Measurements from ENCODE around the gene ACACB.

Gene ACACB

GRCh38 chr12:109271418-109271817 is 155.0 kb downstream of the ACACB start:
- TF ChIP-seq POLR2AphosphoS5 (IDR thresholded peaks at IDR 0.05; ENCODE audit: borderline replicate concordance, low read depth, low read length) (no peak), EZH2 (IDR thresholded peaks at IDR 0.05) (no peak), FOXP2 (optimal IDR thresholded peaks at IDR 0.05; ENCODE audit: control extremely low read depth, extremely low read length, insufficient read depth) (no peak)
- no peak overlapping the region for H3K9ac ChIP-seq (ENCODE audit: insufficient read length)
- no peak overlapping the region for H3K27ac ChIP-seq
- H3K36me3 ChIP-seq (ENCODE audit: insufficient read depth, low read length), result no peaks in the 10 kb centered on the region; the same call in 1 of the 2 replicates
- no peak for DNase-seq (ENCODE audit: low read depth, low spot score)
- H3K9me3 ChIP-seq (ENCODE audit: low read depth, low read length), result no peaks in the 10 kb centered on the region
- no peak overlapping the region for H3K4me3 ChIP-seq

GRCh38 chr12:109273354-109273753 is 157.0 kb downstream of the ACACB start:
- H3K27ac ChIP-seq, result no peak overlapping the region
- DNase-seq (ENCODE audit: low read depth, low spot score), result no peak
- no peaks in the 10 kb centered on the region for H3K36me3 ChIP-seq (ENCODE audit: insufficient read depth, low read length)
- H3K9me3 ChIP-seq (ENCODE audit: low read depth, low read length), result no peaks in the 10 kb centered on the region
- H3K9ac ChIP-seq (ENCODE audit: insufficient read length), result no peak overlapping the region
- H3K4me3 ChIP-seq, result no peak overlapping the region
- TF ChIP-seq POLR2AphosphoS5 (IDR thresholded peaks at IDR 0.05; ENCODE audit: borderline replicate concordance, low read depth, low read length), result no peak
- TF ChIP-seq EZH2 (IDR thresholded peaks at IDR 0.05), result no peak
- no peak for TF ChIP-seq FOXP2 (optimal IDR thresholded peaks at IDR 0.05; ENCODE audit: control extremely low read depth, extremely low read length, insufficient read depth)

GRCh38 chr12:109274381-109274780 is 158.0 kb downstream of the ACACB start:
- no peaks in the 10 kb centered on the region for H3K9me3 ChIP-seq (ENCODE audit: low read depth, low read length)
- H3K27ac ChIP-seq, result no peak overlapping the region
- TF ChIP-seq FOXP2 (optimal IDR thresholded peaks at IDR 0.05; ENCODE audit: control extremely low read depth, extremely low read length, insufficient read depth) (no peak), POLR2AphosphoS5 (IDR thresholded peaks at IDR 0.05; ENCODE audit: borderline replicate concordance, low read depth, low read length) (no peak), EZH2 (IDR thresholded peaks at IDR 0.05) (no peak)
- no peaks in the 10 kb centered on the region for H3K36me3 ChIP-seq (ENCODE audit: insufficient read depth, low read length)
- DNase-seq (ENCODE audit: low read depth, low spot score), result no peak
- H3K9ac ChIP-seq (ENCODE audit: insufficient read length), result no peak overlapping the region
- H3K4me3 ChIP-seq, result no peak overlapping the region

GRCh38 chr12:109275173-109275572 is 158.8 kb downstream of the ACACB start:
- DNase-seq (ENCODE audit: low read depth, low spot score), result no peak
- H3K36me3 ChIP-seq (ENCODE audit: insufficient read depth, low read length), result no peaks in the 10 kb centered on the region
- no peak overlapping the region for H3K4me3 ChIP-seq
- no peak for TF ChIP-seq POLR2AphosphoS5 (IDR thresholded peaks at IDR 0.05; ENCODE audit: borderline replicate concordance, low read depth, low read length)
- no peak for TF ChIP-seq FOXP2 (optimal IDR thresholded peaks at IDR 0.05; ENCODE audit: control extremely low read depth, extremely low read length, insufficient read depth)
- no peak for TF ChIP-seq EZH2 (IDR thresholded peaks at IDR 0.05)
- no peak overlapping the region for H3K9ac ChIP-seq (ENCODE audit: insufficient read length)
- H3K27ac ChIP-seq, result no peak overlapping the region
- H3K9me3 ChIP-seq (ENCODE audit: low read depth, low read length), result no peaks in the 10 kb centered on the region

GRCh38 chr12:109276160-109276559 is 159.8 kb downstream of the ACACB start:
- no peak for DNase-seq (ENCODE audit: low read depth, low spot score)
- H3K36me3 ChIP-seq (ENCODE audit: insufficient read depth, low read length), result no peaks in the 10 kb centered on the region
- H3K9ac ChIP-seq (ENCODE audit: insufficient read length), result no peak overlapping the region
- H3K27ac ChIP-seq, result no peak overlapping the region
- H3K4me3 ChIP-seq, result no peak overlapping the region
- TF ChIP-seq EZH2 (IDR thresholded peaks at IDR 0.05), result no peak
- TF ChIP-seq FOXP2 (optimal IDR thresholded peaks at IDR 0.05; ENCODE audit: control extremely low read depth, extremely low read length, insufficient read depth), result no peak
- no peak for TF ChIP-seq POLR2AphosphoS5 (IDR thresholded peaks at IDR 0.05; ENCODE audit: borderline replicate concordance, low read depth, low read length)
- H3K9me3 ChIP-seq (ENCODE audit: low read depth, low read length), result no peaks in the 10 kb centered on the region

GRCh38 chr12:109277255-109277898 is 161.0 kb downstream of the ACACB start:
- Histone ChIP-seq H3K4me3 (no peak overlapping the region), H3K27ac (no peak overlapping the region), H3K9ac (ENCODE audit: insufficient read length) (no peak overlapping the region), H3K9me3 (ENCODE audit: low read depth, low read length) (no peaks in the 10 kb centered on the region), H3K36me3 (ENCODE audit: insufficient read depth, low read length) (no peaks in the 10 kb centered on the region)
- no peak for TF ChIP-seq EZH2 (IDR thresholded peaks at IDR 0.05)
- no peak for TF ChIP-seq FOXP2 (optimal IDR thresholded peaks at IDR 0.05; ENCODE audit: control extremely low read depth, extremely low read length, insufficient read depth)
- TF ChIP-seq POLR2AphosphoS5 (IDR thresholded peaks at IDR 0.05; ENCODE audit: borderline replicate concordance, low read depth, low read length), result no peak
- no peak for DNase-seq (ENCODE audit: low read depth, low spot score)

- Histone ChIP-seq H3K27ac (no peak overlapping the region), H3K4me3 (no peak overlapping the region), H3K36me3 (ENCODE audit: insufficient read depth, low read length) (no peaks in the 10 kb centered on the region), H3K9me3 (ENCODE audit: low read depth, low read length) (no peaks in the 10 kb centered on the region), H3K9ac (ENCODE audit: insufficient read length) (no peak overlapping the region)
- DNase-seq (ENCODE audit: low read depth, low spot score), result no peak
- no peak for TF ChIP-seq POLR2AphosphoS5 (IDR thresholded peaks at IDR 0.05; ENCODE audit: borderline replicate concordance, low read depth, low read length)
- no peak for TF ChIP-seq FOXP2 (optimal IDR thresholded peaks at IDR 0.05; ENCODE audit: control extremely low read depth, extremely low read length, insufficient read depth)
- TF ChIP-seq EZH2 (IDR thresholded peaks at IDR 0.05), result no peak
Measured at GRCh38 chr12:109277899-109278762, 161.7 kb downstream of the ACACB start.

- H3K9me3 ChIP-seq (ENCODE audit: low read depth, low read length), result no peaks in the 10 kb centered on the region
- no peak overlapping the region for H3K27ac ChIP-seq
- no peak for DNase-seq (ENCODE audit: low read depth, low spot score)
- TF ChIP-seq POLR2AphosphoS5 (IDR thresholded peaks at IDR 0.05; ENCODE audit: borderline replicate concordance, low read depth, low read length) (no peak), FOXP2 (optimal IDR thresholded peaks at IDR 0.05; ENCODE audit: control extremely low read depth, extremely low read length, insufficient read depth) (no peak), EZH2 (IDR thresholded peaks at IDR 0.05) (no peak)
- H3K36me3 ChIP-seq (ENCODE audit: insufficient read depth, low read length), result no peaks in the 10 kb centered on the region
- H3K4me3 ChIP-seq, result no peak overlapping the region
- no peak overlapping the region for H3K9ac ChIP-seq (ENCODE audit: insufficient read length)
Measured at GRCh38 chr12:109278912-109279311, 162.5 kb downstream of the ACACB start.
